GM15510 (cell line): ENCODE results near the gene ATP5F1D.

ENCODE experiments used
- POLR2A ChIP-seq: IDR thresholded peaks from 3 replicates; pipeline ENCODE4 v1.6.1; 2011; ENCODE audit warnings: borderline replicate concordance; ENCODE audit not compliant: insufficient read length; ENCODE audit errors: extremely low read depth

The ATP5F1D gene

GRCh38 chr19:1228161-1228957 lies 13.2 kb upstream of the ATP5F1D start:
- TF ChIP-seq POLR2A, result no peak

- TF ChIP-seq POLR2A, result no peak
Measured at GRCh38 chr19:1229056-1229923, 12.3 kb upstream of the ATP5F1D start.

GRCh38 chr19:1229924-1230782 lies 11.4 kb upstream of the ATP5F1D start:
- no peak for TF ChIP-seq POLR2A

GRCh38 chr19:1230783-1231489 lies 10.6 kb upstream of the ATP5F1D start:
- TF ChIP-seq POLR2A, result no peak

GRCh38 chr19:1231729-1232637 lies 9.6 kb upstream of the ATP5F1D start:
- no peak for TF ChIP-seq POLR2A

GRCh38 chr19:1232652-1233072 lies 8.9 kb upstream of the ATP5F1D start:
- TF ChIP-seq POLR2A, result no peak

- TF ChIP-seq POLR2A, result no peak
Measured at GRCh38 chr19:1233115-1233667, 8.4 kb upstream of the ATP5F1D start.

GRCh38 chr19:1234051-1234954 lies 7.2 kb upstream of the ATP5F1D start:
- TF ChIP-seq POLR2A, result no peak

GRCh38 chr19:1234955-1235380 lies 6.6 kb upstream of the ATP5F1D start:
- no peak for TF ChIP-seq POLR2A

GRCh38 chr19:1235625-1236538 lies 5.7 kb upstream of the ATP5F1D start:
- TF ChIP-seq POLR2A, result no peak

GRCh38 chr19:1236576-1236975 lies 5.0 kb upstream of the ATP5F1D start:
- no peak for TF ChIP-seq POLR2A

GRCh38 chr19:1237027-1237659 lies 4.4 kb upstream of the ATP5F1D start:
- TF ChIP-seq POLR2A, result no peak
